ENCODE results near the gene EPAS1. TPM values are rescaled to one million over a fixed set of nuclear protein-coding genes. Genes with fewer than 3 reads are reported as not detected.

EPAS1 gene
- total RNA-seq, 2 experiments from 2014 or later: 12.6 to 16.0 TPM

DNA sequence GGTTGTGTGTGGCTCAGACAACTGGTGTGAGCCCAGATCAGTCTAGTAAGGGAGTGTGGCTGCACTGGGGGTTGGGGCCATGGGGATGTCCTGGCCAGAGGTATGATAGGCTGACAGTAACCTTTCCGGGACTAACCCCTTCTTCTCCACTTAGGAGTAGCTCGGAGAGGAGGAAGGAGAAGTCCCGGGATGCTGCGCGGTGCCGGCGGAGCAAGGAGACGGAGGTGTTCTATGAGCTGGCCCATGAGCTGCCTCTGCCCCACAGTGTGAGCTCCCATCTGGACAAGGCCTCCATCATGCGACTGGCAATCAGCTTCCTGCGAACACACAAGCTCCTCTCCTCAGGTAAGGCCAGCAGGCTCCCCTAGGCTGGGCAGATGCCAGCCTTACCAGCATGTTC lies 49.5 kb downstream of the EPAS1 start:
- H3K4me1 Mint-ChIP-seq: peaks cover 44% of the 10 kb centered on the region
- H3K36me3 Mint-ChIP-seq (ENCODE audit: low read depth): no peaks in the 10 kb centered on the region
- H3K4me3 Mint-ChIP-seq: no peak overlapping the region
- intact Hi-C loops (cut with DNase I, micrococcal nuclease): no loop called here
- DNase-seq: no peak
- POLR2A ChIA-PET: no interaction called here
- ATAC-seq: no peak
- CTCF ChIA-PET: interaction anchor here (1.0 to 2.1 kb wide), 3 partner anchors 9 to 96 kb away, joined by 3 to 8 read pairs (median 8); no protein-coding TSS in a partner anchor
- H3K9me3 Mint-ChIP-seq (ENCODE audit: low read depth): no peaks in the 10 kb centered on the region
- H3K27ac Mint-ChIP-seq: no peak overlapping the region
- no peaks in the 10 kb centered on the region for H3K27me3 Mint-ChIP-seq

- DNase-seq (no peak), ATAC-seq (no peak)
- peaks cover 55% of the 10 kb centered on the region for H3K4me1 Mint-ChIP-seq
- H3K27me3 Mint-ChIP-seq: no peaks in the 10 kb centered on the region
- POLR2A ChIA-PET: no interaction called here
- H3K4me3 Mint-ChIP-seq: no peak overlapping the region
- H3K27ac Mint-ChIP-seq: peak overlapping the region; percentile 8
- CTCF ChIA-PET: no interaction called here
- no peaks in the 10 kb centered on the region for H3K36me3 Mint-ChIP-seq (ENCODE audit: low read depth)
- intact Hi-C loops (cut with DNase I, micrococcal nuclease): no loop called here
- H3K9me3 Mint-ChIP-seq (ENCODE audit: low read depth): no peaks in the 10 kb centered on the region
Measured at GRCh38 chr2:46347648-46348280, 50.6 kb downstream of the EPAS1 start.

DNA sequence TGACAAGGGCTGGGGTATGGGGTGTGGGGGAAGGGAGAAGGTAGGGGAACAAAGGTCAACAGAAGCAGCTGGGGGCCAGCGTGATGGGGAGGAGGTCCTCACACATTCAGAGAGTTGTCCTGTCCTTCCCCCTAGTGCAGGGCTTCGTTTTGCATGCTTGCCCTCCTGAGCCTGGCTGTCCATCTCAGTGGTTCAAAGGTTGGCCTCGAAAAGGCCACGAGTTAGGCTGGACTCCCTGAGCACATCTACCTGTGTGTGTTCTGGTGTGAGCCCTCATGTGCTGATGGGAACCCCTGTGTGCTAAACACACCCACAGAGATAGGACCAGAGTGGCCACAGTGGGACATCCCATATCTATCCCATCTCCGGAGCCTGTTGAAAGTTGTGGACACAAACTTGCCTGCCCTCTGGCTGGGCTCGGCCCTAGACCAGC lies 51.9 kb downstream of the EPAS1 start:
- no peaks in the 10 kb centered on the region for H3K36me3 Mint-ChIP-seq (ENCODE audit: low read depth)
- no peaks in the 10 kb centered on the region for H3K9me3 Mint-ChIP-seq (ENCODE audit: low read depth)
- intact Hi-C loops (cut with DNase I, micrococcal nuclease): no loop called here
- DNase-seq (no peak), ATAC-seq (no peak)
- H3K4me1 Mint-ChIP-seq: peaks cover 67% of the 10 kb centered on the region
- POLR2A ChIA-PET: no interaction called here
- H3K27me3 Mint-ChIP-seq: no peaks in the 10 kb centered on the region
- CTCF ChIA-PET: interaction anchor here (1.1 kb wide), 2 partner anchors 10 to 284 kb away, joined by 3 to 5 read pairs; no protein-coding TSS in a partner anchor
- no peak overlapping the region for H3K4me3 Mint-ChIP-seq
- no peak overlapping the region for H3K27ac Mint-ChIP-seq

DNA sequence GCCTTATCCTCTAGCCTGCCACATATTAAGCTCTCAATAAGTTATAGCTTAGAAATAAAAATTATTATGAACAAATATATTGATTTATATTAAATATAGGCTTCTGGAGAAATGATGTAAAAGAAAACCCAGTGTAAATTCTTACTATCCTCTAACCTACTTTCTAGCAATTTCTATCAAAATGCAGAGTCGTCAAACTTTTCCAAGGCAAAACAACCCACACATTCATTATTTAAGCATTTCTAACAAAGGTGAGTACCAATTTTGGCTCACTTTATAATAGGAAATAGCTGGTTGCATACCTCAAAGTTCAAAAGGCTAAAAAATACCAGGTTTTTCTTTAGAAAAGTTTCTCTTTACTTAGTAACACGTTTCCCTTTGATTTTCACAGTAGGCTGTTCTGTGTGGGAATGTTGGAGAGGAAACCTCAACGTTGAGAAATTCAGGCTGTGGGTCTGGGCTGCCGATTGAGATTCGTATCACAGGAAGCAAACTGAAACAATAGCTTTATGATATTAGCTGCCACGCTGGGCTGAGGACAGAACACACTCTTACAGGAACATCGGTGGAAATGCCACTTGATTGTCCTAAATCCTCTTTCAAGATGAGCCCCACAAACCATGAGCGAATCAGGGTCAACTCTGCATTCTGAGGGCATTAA lies 53.0 kb downstream of the EPAS1 start:
- intact Hi-C loops (cut with DNase I, micrococcal nuclease): loop anchor here (5.0 kb wide), 2 partner anchors 53 to 698 kb away; partner anchors contain the start of genes EPAS1 (in 1 of the 2) and PRKCE (in 1 of the 2)
- no peaks in the 10 kb centered on the region for H3K36me3 Mint-ChIP-seq (ENCODE audit: low read depth)
- DNase-seq: no peak
- H3K27me3 Mint-ChIP-seq: no peaks in the 10 kb centered on the region
- ChIA-PET CTCF (interaction anchor here (1.1 to 1.3 kb wide), 3 partner anchors 11 to 285 kb away, joined by 3 to 5 read pairs (median 4); no protein-coding TSS in a partner anchor), POLR2A (no interaction called here)
- peak overlapping the region; percentile 91 for H3K27ac Mint-ChIP-seq
- peaks cover 70% of the 10 kb centered on the region for H3K4me1 Mint-ChIP-seq
- peak overlapping the region; percentile 74 for H3K4me3 Mint-ChIP-seq
- no peaks in the 10 kb centered on the region for H3K9me3 Mint-ChIP-seq (ENCODE audit: low read depth)
- ATAC-seq: no peak

DNA sequence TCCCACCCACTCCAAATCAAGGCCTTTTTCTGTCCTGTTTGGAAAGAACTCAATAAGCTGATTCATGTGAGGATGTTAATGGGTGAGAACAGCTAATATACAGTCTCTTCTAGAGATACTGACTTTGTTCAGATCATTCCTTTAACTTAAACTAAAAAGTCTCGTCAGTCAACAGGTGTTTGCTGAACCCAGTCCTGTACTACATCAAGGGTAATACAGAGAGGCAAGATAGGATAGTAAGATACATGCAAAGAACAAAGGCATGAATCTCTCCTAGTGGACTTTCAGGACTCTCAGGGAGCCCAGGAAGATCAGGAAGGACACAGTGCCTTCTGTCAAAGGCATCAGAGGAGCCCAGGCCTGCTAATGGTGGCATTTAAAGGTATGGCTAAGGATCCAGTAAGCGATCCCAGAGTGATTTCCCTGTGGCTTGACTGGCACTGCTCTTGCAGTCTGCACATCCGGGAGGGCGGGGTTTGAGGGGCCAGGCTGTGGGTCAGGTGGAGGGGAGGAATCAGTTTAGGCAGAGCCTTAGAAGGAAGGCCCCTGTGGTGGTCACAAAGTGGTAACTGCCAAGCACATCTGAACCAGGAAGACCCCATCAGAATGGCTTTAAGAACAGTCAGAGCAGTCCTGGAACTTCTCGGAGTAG lies 54.0 kb downstream of the EPAS1 start:
- no peaks in the 10 kb centered on the region for H3K27me3 Mint-ChIP-seq
- peak overlapping the region; percentile 91 for H3K27ac Mint-ChIP-seq
- DNase-seq: peak; percentile 62
- peaks cover under 1% of the 10 kb centered on the region for H3K36me3 Mint-ChIP-seq (ENCODE audit: low read depth)
- ChIA-PET POLR2A (no interaction called here), CTCF (interaction anchor here (0.8 to 1.3 kb wide), 2 partner anchors 12 to 510 kb away, joined by 3 to 4 read pairs; no protein-coding TSS in a partner anchor)
- H3K4me1 Mint-ChIP-seq: peaks cover 72% of the 10 kb centered on the region
- H3K9me3 Mint-ChIP-seq (ENCODE audit: low read depth): no peaks in the 10 kb centered on the region
- H3K4me3 Mint-ChIP-seq: peak overlapping the region; percentile 74
- ATAC-seq: peak; percentile 47
- intact Hi-C loops (cut with DNase I, micrococcal nuclease): loop anchor here (5.0 kb wide), 2 partner anchors 54 to 699 kb away; partner anchors contain the start of genes EPAS1 (in 1 of the 2) and PRKCE (in 1 of the 2)

- intact Hi-C loops (cut with DNase I, micrococcal nuclease): loop anchor here (5.0 kb wide), 2 partner anchors 54 to 699 kb away; partner anchors contain the start of genes EPAS1 (in 1 of the 2) and PRKCE (in 1 of the 2)
- H3K27me3 Mint-ChIP-seq: no peaks in the 10 kb centered on the region
- peaks cover 1% of the 10 kb centered on the region for H3K36me3 Mint-ChIP-seq (ENCODE audit: low read depth)
- DNase-seq (peak; percentile 84), ATAC-seq (peak; percentile 93)
- H3K9me3 Mint-ChIP-seq (ENCODE audit: low read depth): no peaks in the 10 kb centered on the region
- peak overlapping the region; percentile 74 for H3K4me3 Mint-ChIP-seq
- ChIA-PET CTCF (no interaction called here), POLR2A (no interaction called here)
- peak overlapping the region; percentile 91 for H3K27ac Mint-ChIP-seq
- peaks cover 76% of the 10 kb centered on the region for H3K4me1 Mint-ChIP-seq
Measured at GRCh38 chr2:46351750-46352138, 54.5 kb downstream of the EPAS1 start.

GRCh38 chr2:46352621-46353020 lies 55.4 kb downstream of the EPAS1 start:
- H3K27me3 Mint-ChIP-seq: no peaks in the 10 kb centered on the region
- POLR2A ChIA-PET: no interaction called here
- ATAC-seq: no peak
- no peak for DNase-seq
- intact Hi-C loops (cut with DNase I, micrococcal nuclease): loop anchor here (5.0 kb wide), 2 partner anchors 55 to 700 kb away; partner anchors contain the start of genes EPAS1 (in 1 of the 2) and PRKCE (in 1 of the 2)
- H3K27ac Mint-ChIP-seq: peak overlapping the region; percentile 91
- no peaks in the 10 kb centered on the region for H3K9me3 Mint-ChIP-seq (ENCODE audit: low read depth)
- H3K36me3 Mint-ChIP-seq (ENCODE audit: low read depth): peaks cover 1% of the 10 kb centered on the region
- H3K4me3 Mint-ChIP-seq: peak overlapping the region; percentile 74
- CTCF ChIA-PET: interaction anchor here (1.0 to 2.2 kb wide), 2 partner anchors 11 to 110 kb away, joined by 5 to 11 read pairs; no protein-coding TSS in a partner anchor
- peaks cover 76% of the 10 kb centered on the region for H3K4me1 Mint-ChIP-seq

- H3K4me1 Mint-ChIP-seq: peaks cover 69% of the 10 kb centered on the region
- H3K27ac Mint-ChIP-seq: no peak overlapping the region
- peak; percentile 38 for DNase-seq
- POLR2A ChIA-PET: no interaction called here
- H3K27me3 Mint-ChIP-seq: no peaks in the 10 kb centered on the region
- H3K4me3 Mint-ChIP-seq: no peak overlapping the region
- peaks cover 1% of the 10 kb centered on the region for H3K36me3 Mint-ChIP-seq (ENCODE audit: low read depth)
- intact Hi-C loops (cut with DNase I, micrococcal nuclease): loop anchor here (5.0 kb wide), 2 partner anchors 56 to 701 kb away; partner anchors contain the start of genes EPAS1 (in 1 of the 2) and PRKCE (in 1 of the 2)
- CTCF ChIA-PET: interaction anchor here (2.2 kb wide), 1 partner anchor 10 kb away, joined by 11 read pairs; no protein-coding TSS in a partner anchor
- H3K9me3 Mint-ChIP-seq (ENCODE audit: low read depth): no peaks in the 10 kb centered on the region
- ATAC-seq: no peak
Measured at GRCh38 chr2:46353509-46353908, 56.3 kb downstream of the EPAS1 start.

- ChIA-PET CTCF (interaction anchor here (0.6 to 2.4 kb wide), 7 partner anchors 8 to 699 kb away, joined by 3 to 9 read pairs (median 3); no protein-coding TSS in a partner anchor), POLR2A (no interaction called here)
- H3K27ac Mint-ChIP-seq: no peak overlapping the region
- ATAC-seq (no peak), DNase-seq (no peak)
- H3K27me3 Mint-ChIP-seq: no peaks in the 10 kb centered on the region
- H3K4me3 Mint-ChIP-seq: no peak overlapping the region
- intact Hi-C loops (cut with DNase I, micrococcal nuclease): no loop called here
- H3K9me3 Mint-ChIP-seq (ENCODE audit: low read depth): no peaks in the 10 kb centered on the region
- peaks cover 1% of the 10 kb centered on the region for H3K36me3 Mint-ChIP-seq (ENCODE audit: low read depth)
- peaks cover 50% of the 10 kb centered on the region for H3K4me1 Mint-ChIP-seq
Measured at GRCh38 chr2:46355756-46356155, 58.5 kb downstream of the EPAS1 start.

DNA sequence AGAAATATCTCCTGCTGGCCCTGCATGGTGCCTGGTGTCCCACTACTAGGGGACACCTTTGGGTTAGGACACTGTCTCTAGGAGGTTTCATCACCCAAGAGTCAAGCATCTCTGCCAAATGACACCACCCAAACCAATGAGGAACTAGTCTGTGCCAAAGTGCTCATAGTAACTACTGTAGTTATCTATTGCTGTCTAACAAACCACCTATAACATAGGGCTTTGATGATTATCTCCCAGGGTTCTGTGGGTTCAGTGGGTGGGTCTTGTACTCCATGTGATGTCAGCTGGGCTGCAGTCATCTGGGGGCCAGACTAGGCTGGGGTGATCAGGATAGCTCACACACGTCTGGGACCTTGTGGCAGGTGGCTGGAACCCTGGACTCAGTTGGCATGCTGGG lies 59.8 kb downstream of the EPAS1 start:
- CTCF ChIA-PET: interaction anchor here (1.9 to 2.4 kb wide), 2 partner anchors 9 to 11 kb away, joined by 8 to 9 read pairs; no protein-coding TSS in a partner anchor
- H3K27me3 Mint-ChIP-seq: no peaks in the 10 kb centered on the region
- no peak overlapping the region for H3K27ac Mint-ChIP-seq
- H3K9me3 Mint-ChIP-seq (ENCODE audit: low read depth): no peaks in the 10 kb centered on the region
- intact Hi-C loops (cut with DNase I, micrococcal nuclease): no loop called here
- peaks cover 1% of the 10 kb centered on the region for H3K36me3 Mint-ChIP-seq (ENCODE audit: low read depth)
- POLR2A ChIA-PET: no interaction called here
- H3K4me3 Mint-ChIP-seq: no peak overlapping the region
- peaks cover 42% of the 10 kb centered on the region for H3K4me1 Mint-ChIP-seq
- ATAC-seq (no peak), DNase-seq (no peak)

- POLR2A ChIA-PET: no interaction called here
- peaks cover 41% of the 10 kb centered on the region for H3K4me1 Mint-ChIP-seq
Measured at GRCh38 chr2:46358713-46359112, 61.5 kb downstream of the EPAS1 start.

More at GRCh38 chr2:46358713-46359112, 61.5 kb downstream of the EPAS1 start:
- Mint-ChIP-seq H3K9me3 (ENCODE audit: low read depth) (no peaks in the 10 kb centered on the region), H3K27me3 (no peaks in the 10 kb centered on the region), H3K4me3 (no peak overlapping the region), H3K36me3 (ENCODE audit: low read depth) (peaks cover 1% of the 10 kb centered on the region), H3K27ac (no peak overlapping the region)
- intact Hi-C loops (cut with DNase I, micrococcal nuclease): no loop called here
- no peak for ATAC-seq
- CTCF ChIA-PET: no interaction called here
- DNase-seq: no peak

Data from activated CD4-positive, alpha-beta T cell treated with anti-CD3 and anti-CD28 coated beads for 36 hours (primary cell).